H9 (cell line): ENCODE measurements around the gene AKAIN1. TPM values are rescaled to one million over a fixed set of nuclear protein-coding genes. Genes with fewer than 3 reads are reported as not detected.

ENCODE experiments used
- DNase-seq: peaks from one replicate; pipeline ENCODE4 v3.0.0-alpha.2; 2017
- H2AFZ ChIP-seq: one replicate; pipeline ENCODE4 v1.6.1; 2013; ENCODE audit warnings: mild to moderate bottlenecking, low read length, control low read depth, moderate library complexity
- H2AK5ac ChIP-seq: 2 replicates; pipeline ENCODE4 v1.6.1; 2013; ENCODE audit warnings: low read length, control low read depth, mixed read lengths; ENCODE audit not compliant: insufficient read length
- H2BK120ac ChIP-seq: one replicate; pipeline ENCODE4 v1.6.1; 2013; ENCODE audit warnings: low read depth, mild to moderate bottlenecking, low read length, control low read depth, inconsistent platforms; ENCODE audit not compliant: poor library complexity, severe bottlenecking
- H2BK12ac ChIP-seq: 2 replicates; pipeline ENCODE4 v1.6.1; 2013; ENCODE audit warnings: low read length, control low read depth, mixed read lengths, low read depth; ENCODE audit not compliant: insufficient read length
- H2BK15ac ChIP-seq: 2 replicates; pipeline ENCODE4 v1.6.1; 2013; ENCODE audit warnings: low read depth, low read length, control low read depth
- H2BK20ac ChIP-seq: one replicate; pipeline ENCODE4 v1.6.1; 2013; ENCODE audit warnings: low read depth, mild to moderate bottlenecking, low read length, control low read depth, inconsistent platforms; ENCODE audit not compliant: poor library complexity, severe bottlenecking
- H2BK5ac ChIP-seq: 2 replicates; pipeline ENCODE4 v1.6.1; 2013; ENCODE audit warnings: low read length, control low read depth, mixed read lengths; ENCODE audit not compliant: insufficient read length
- H3K14ac ChIP-seq: 2 replicates; pipeline ENCODE4 v1.6.1; 2013; ENCODE audit warnings: low read length, control low read depth; ENCODE audit not compliant: insufficient read depth
- H3K18ac ChIP-seq: 2 replicates; pipeline ENCODE4 v1.6.1; 2013; ENCODE audit warnings: low read depth, mild to moderate bottlenecking, mixed read lengths, low read length, control low read depth; ENCODE audit not compliant: insufficient read length
- H3K23ac ChIP-seq: 2 replicates; pipeline ENCODE4 v1.6.1; 2013; ENCODE audit warnings: low read length, control low read depth, mixed read lengths, low read depth; ENCODE audit not compliant: insufficient read length
- H3K23me2 ChIP-seq: 2 replicates; pipeline ENCODE4 v1.6.1; 2013; ENCODE audit warnings: low read depth, mild to moderate bottlenecking, mixed read lengths, low read length, control low read depth; ENCODE audit not compliant: insufficient read length, poor library complexity, severe bottlenecking
- H3K27ac ChIP-seq: 2 replicates; pipeline ENCODE4 v1.5.1; 2013; ENCODE audit warnings: low read length, control low read depth, mixed read lengths, low read depth; ENCODE audit not compliant: insufficient read length
- H3K27me3 ChIP-seq: 2 replicates; pipeline ENCODE4 v1.6.1; 2013; ENCODE audit warnings: low read length, control low read depth, inconsistent platforms; ENCODE audit not compliant: insufficient read depth
- H3K4ac ChIP-seq: 2 replicates; pipeline ENCODE4 v1.6.1; 2013; ENCODE audit warnings: low read depth, mild to moderate bottlenecking, control low read depth, inconsistent platforms, low read length, moderate library complexity
- H3K4me1 ChIP-seq: 2 replicates; pipeline ENCODE4 v1.6.1; 2013; ENCODE audit warnings: low read length, control low read depth, inconsistent platforms; ENCODE audit not compliant: insufficient read depth
- H3K4me2 ChIP-seq: 2 replicates; pipeline ENCODE4 v1.6.1; 2013; ENCODE audit warnings: low read length, control low read depth, mixed read lengths; ENCODE audit not compliant: insufficient read length, insufficient read depth
- H3K56ac ChIP-seq: 2 replicates; pipeline ENCODE4 v1.6.1; 2013; ENCODE audit warnings: low read depth, mild to moderate bottlenecking, mixed read lengths, low read length, control low read depth; ENCODE audit not compliant: insufficient read length
- H3K79me1 ChIP-seq: 2 replicates; pipeline ENCODE4 v1.6.1; 2013; ENCODE audit warnings: low read depth, mild to moderate bottlenecking, moderate library complexity, low read length, control low read depth, inconsistent platforms; ENCODE audit not compliant: insufficient read depth, poor library complexity, severe bottlenecking
- H3K79me2 ChIP-seq: 2 replicates; pipeline ENCODE4 v1.6.1; 2013; ENCODE audit warnings: low read length, control low read depth, inconsistent platforms; ENCODE audit not compliant: insufficient read depth
- H3K9ac ChIP-seq: 2 replicates; pipeline ENCODE4 v1.6.1; 2013; ENCODE audit warnings: low read length, control low read depth, mixed read lengths; ENCODE audit not compliant: insufficient read length; ENCODE audit errors: extremely low read depth
- H3K9me3 ChIP-seq: one replicate; pipeline ENCODE4 v1.6.1; 2013; ENCODE audit warnings: low read depth, low read length, inconsistent platforms; ENCODE audit not compliant: control insufficient read depth
- H3T11ph ChIP-seq: one replicate; pipeline ENCODE4 v1.6.1; 2013; ENCODE audit warnings: mild to moderate bottlenecking, low read length, control low read depth, inconsistent platforms
- H4K20me1 ChIP-seq: one replicate; pipeline ENCODE4 v1.6.1; 2013; ENCODE audit not compliant: control insufficient read depth, insufficient read length, insufficient read depth
- H4K5ac ChIP-seq: 2 replicates; pipeline ENCODE4 v1.6.1; 2013; ENCODE audit warnings: low read depth, mild to moderate bottlenecking, mixed read lengths, low read length, control low read depth; ENCODE audit not compliant: insufficient read length
- H4K8ac ChIP-seq: replicated peaks from 2 replicates; pipeline ENCODE4 v1.6.1; 2013; ENCODE audit warnings: low read length, control low read depth, mixed read lengths, low read depth; ENCODE audit not compliant: insufficient read length
- H4K91ac ChIP-seq: 2 replicates; pipeline ENCODE4 v1.6.1; 2013; ENCODE audit warnings: low read depth, mild to moderate bottlenecking, moderate library complexity, mixed read lengths, low read length, control low read depth; ENCODE audit not compliant: insufficient read length
- H3K27ac Mint-ChIP-seq, 3 experiments: 2 replicates in 2 of 3; 3 replicates in 1 of 3; pipeline ENCODE4 v1.8.0; 2020 to 2021; ENCODE audit warnings: mixed read lengths in 3 of 3, mild to moderate bottlenecking in 1 of 3, moderate library complexity in 1 of 3
- H3K27me3 Mint-ChIP-seq: 2 replicates; pipeline ENCODE4 v1.8.0; 2021; ENCODE audit warnings: low read depth, mild to moderate bottlenecking, moderate library complexity, mixed read lengths
- H3K36me3 Mint-ChIP-seq, 3 experiments: 2 replicates in 2 of 3; 3 replicates in 1 of 3; pipeline ENCODE4 v1.8.0; 2020 to 2021; ENCODE audit warnings: low read depth in 3 of 3, mixed read lengths in 3 of 3; ENCODE audit not compliant: insufficient read depth in 1 of 3
- H3K4me1 Mint-ChIP-seq, 2 experiments: 2 replicates each; pipeline ENCODE4 v1.8.0; 2020; ENCODE audit warnings: mixed read lengths in 2 of 2
- H3K4me3 Mint-ChIP-seq, 2 experiments: 2 replicates in 1 of 2; 3 replicates in 1 of 2; pipeline ENCODE4 v1.8.0; 2020 to 2021; ENCODE audit warnings: mild to moderate bottlenecking in 2 of 2, mixed read lengths in 2 of 2, moderate library complexity in 1 of 2
- H3K9me3 Mint-ChIP-seq, 2 experiments: 2 replicates in 1 of 2; 3 replicates in 1 of 2; pipeline ENCODE4 v1.8.0; 2020; ENCODE audit warnings: mild to moderate bottlenecking in 2 of 2, mixed read lengths in 2 of 2, moderate library complexity in 1 of 2
- WGBS: extraction: QIAGEN DNeasy Blood & Tissue Kit; methylation state at CpG from one replicate; pipeline ENCODE4 v1.1.7; 2013; ENCODE audit warnings: missing lambda C conversion rate, low lambda C conversion rate, mixed read lengths; ENCODE audit not compliant: insufficient read length; ENCODE audit errors: extremely low coverage; 5-methylcytosine and 5-hydroxymethylcytosine counted together
- total RNA-seq: library from RNA; stranded (reverse); gene quantifications from 2 replicates; pipeline ENCODE4 v1.2.1, GENCODE V29; 2021
- TF ChIP-seq, protein P1 (sequence below): fragments of 200-600 bp; sonication (generic); conservative IDR thresholded peaks from 3 replicates; pipeline ENCODE4 v1.8.0; 2021; ENCODE audit warnings: antibody characterized with exemption, mild to moderate bottlenecking

The AKAIN1 gene
- total RNA-seq, 1 experiment from 2014 or later = not detected

DNA sequence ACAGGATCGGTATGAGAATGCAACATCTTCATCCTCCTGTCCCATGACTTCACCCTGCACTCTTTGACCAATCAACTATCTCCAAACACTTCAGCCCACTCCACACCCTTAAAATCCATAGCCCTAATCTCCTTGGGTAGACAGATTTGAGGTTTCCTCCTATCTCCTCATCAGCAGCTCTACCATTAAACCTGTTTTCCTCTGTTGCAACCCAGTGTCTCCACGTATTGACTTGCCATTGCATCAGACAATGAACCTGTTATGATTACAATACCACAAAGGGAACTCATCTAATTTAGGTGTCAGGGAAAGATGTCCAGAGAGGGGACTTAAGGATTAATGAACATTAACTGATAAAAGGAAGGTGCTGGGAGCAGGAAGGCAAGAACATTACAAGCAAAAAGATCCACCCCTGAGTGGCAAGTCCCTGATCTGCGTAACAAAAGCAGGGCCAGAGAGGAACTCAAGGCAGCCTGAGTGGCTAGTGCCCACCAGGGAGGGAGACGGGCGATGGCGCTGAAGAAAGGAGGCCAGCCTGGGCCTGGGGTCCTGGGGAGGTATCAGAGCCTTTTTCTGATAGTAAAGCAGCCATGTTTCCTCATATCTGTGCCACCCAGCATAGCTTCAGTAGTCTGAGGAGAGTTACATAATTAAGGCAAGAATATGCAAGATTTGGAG is 44.6 kb downstream of the AKAIN1 start:
- Histone ChIP-seq H3K18ac (no peak overlapping the region), H2BK20ac (no peak overlapping the region), H4K5ac (no peak overlapping the region), H3K9ac (no peak overlapping the region), H3K23ac (no peak overlapping the region), H3K14ac (no peak overlapping the region), H4K8ac (no peak overlapping the region), H3K27me3 (no peaks in the 10 kb centered on the region), H4K20me1 (no peaks in the 10 kb centered on the region), H3K23me2 (no peaks in the 10 kb centered on the region), H2AK5ac (no peak overlapping the region), H2BK15ac (no peak overlapping the region), H3K79me2 (no peaks in the 10 kb centered on the region), H2BK12ac (no peak overlapping the region), H2AFZ (no peak overlapping the region), H2BK120ac (no peak overlapping the region), H3K4me1 (peaks cover 8% of the 10 kb centered on the region), H3K4me2 (no peak overlapping the region), H3K79me1 (no peaks in the 10 kb centered on the region), H3K56ac (no peak overlapping the region), H4K91ac (no peak overlapping the region), H3K4ac (no peak overlapping the region), H2BK5ac (no peak overlapping the region), H3K27ac (no peak overlapping the region), H3K9me3 (no peaks in the 10 kb centered on the region), H3T11ph (no peak overlapping the region)
- TF ChIP-seq, protein P1, sequence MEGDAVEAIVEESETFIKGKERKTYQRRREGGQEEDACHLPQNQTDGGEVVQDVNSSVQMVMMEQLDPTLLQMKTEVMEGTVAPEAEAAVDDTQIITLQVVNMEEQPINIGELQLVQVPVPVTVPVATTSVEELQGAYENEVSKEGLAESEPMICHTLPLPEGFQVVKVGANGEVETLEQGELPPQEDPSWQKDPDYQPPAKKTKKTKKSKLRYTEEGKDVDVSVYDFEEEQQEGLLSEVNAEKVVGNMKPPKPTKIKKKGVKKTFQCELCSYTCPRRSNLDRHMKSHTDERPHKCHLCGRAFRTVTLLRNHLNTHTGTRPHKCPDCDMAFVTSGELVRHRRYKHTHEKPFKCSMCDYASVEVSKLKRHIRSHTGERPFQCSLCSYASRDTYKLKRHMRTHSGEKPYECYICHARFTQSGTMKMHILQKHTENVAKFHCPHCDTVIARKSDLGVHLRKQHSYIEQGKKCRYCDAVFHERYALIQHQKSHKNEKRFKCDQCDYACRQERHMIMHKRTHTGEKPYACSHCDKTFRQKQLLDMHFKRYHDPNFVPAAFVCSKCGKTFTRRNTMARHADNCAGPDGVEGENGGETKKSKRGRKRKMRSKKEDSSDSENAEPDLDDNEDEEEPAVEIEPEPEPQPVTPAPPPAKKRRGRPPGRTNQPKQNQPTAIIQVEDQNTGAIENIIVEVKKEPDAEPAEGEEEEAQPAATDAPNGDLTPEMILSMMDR = no peak
- H3K27ac Mint-ChIP-seq = peak overlapping the region; percentile 14 to 81 (median 42); a peak in 5 of 7 replicates
- no peaks in the 10 kb centered on the region for H3K9me3 Mint-ChIP-seq
- no CpG with 5 or more reads among the region's 6 CpGs for WGBS
- H3K27me3 Mint-ChIP-seq = no peaks in the 10 kb centered on the region; the same call in none of the 2 replicates
- H3K4me3 Mint-ChIP-seq = peak overlapping the region in 1 of 2 experiments; percentile 9; a peak in 1 of 5 replicates
- no peaks in the 10 kb centered on the region for H3K36me3 Mint-ChIP-seq
- peak; percentile 45 for DNase-seq
- H3K4me1 Mint-ChIP-seq = peaks cover 25 to 26% of the 10 kb centered on the region in 2 experiments
